ENCODE measurements around the gene MYCN.

Gene MYCN

GRCh38 chr2:15931319-15931890 is 8.9 kb upstream of the MYCN start:
- no peak for DNase-seq (ENCODE audit: low read depth)

- DNase-seq (ENCODE audit: low read depth): no peak
Observed at GRCh38 chr2:15931950-15932349, 8.4 kb upstream of the MYCN start.

GRCh38 chr2:15932394-15933183 is 7.8 kb upstream of the MYCN start:
- DNase-seq (ENCODE audit: low read depth): no peak

GRCh38 chr2:15933184-15933845 is 7.0 kb upstream of the MYCN start:
- no peak for DNase-seq (ENCODE audit: low read depth)

- no peak for DNase-seq (ENCODE audit: low read depth)
Observed at GRCh38 chr2:15934291-15934945, 5.9 kb upstream of the MYCN start.

- no peak for DNase-seq (ENCODE audit: low read depth)
Observed at GRCh38 chr2:15935189-15935588, 5.2 kb upstream of the MYCN start.

- DNase-seq (ENCODE audit: low read depth): no peak
Observed at GRCh38 chr2:15935675-15936074, 4.7 kb upstream of the MYCN start.

- DNase-seq (ENCODE audit: low read depth): no peak
Observed at GRCh38 chr2:15936277-15937104, 3.9 kb upstream of the MYCN start.

GRCh38 chr2:15937105-15937881 is 3.1 kb upstream of the MYCN start:
- no peak for DNase-seq (ENCODE audit: low read depth)

- DNase-seq (ENCODE audit: low read depth): no peak
Observed at GRCh38 chr2:15937882-15938802, 2.2 kb upstream of the MYCN start.

- DNase-seq (ENCODE audit: low read depth): no peak
Observed at GRCh38 chr2:15938803-15939555, 1.4 kb upstream of the MYCN start.

- no peak for DNase-seq (ENCODE audit: low read depth)
Observed at GRCh38 chr2:15939556-15939853, 845 bp upstream of the MYCN start.

GRCh38 chr2:15940661-15941480 is 521 bp downstream of the MYCN start:
- DNase-seq (ENCODE audit: low read depth): no peak

GRCh38 chr2:15941481-15941850 is 1.1 kb downstream of the MYCN start:
- DNase-seq (ENCODE audit: low read depth): no peak

GRCh38 chr2:15941871-15942710 is 1.7 kb downstream of the MYCN start:
- no peak for DNase-seq (ENCODE audit: low read depth)

- DNase-seq (ENCODE audit: low read depth): no peak
Observed at GRCh38 chr2:15942711-15943345, 2.5 kb downstream of the MYCN start.

Measured in activated gamma-delta T cell treated with anti-CD3 and anti-CD28 coated beads, Interleukin-2, amount 50 U/mL, for 16 hours (primary cell).